Epithelial cell of esophagus (primary cell): ENCODE results near the gene WDR48.
A peak's percentile ranks its signal among the peaks of the same experiment; 100 is the strongest.

Source experiments
- DNase-seq: peaks from one replicate; pipeline ENCODE4 v3.0.0; 2010; ENCODE audit warnings: low read depth
- H3K4me3 ChIP-seq: 2 replicates; pipeline ENCODE4 v1.5.1; 2011; ENCODE audit warnings: mild to moderate bottlenecking, low read length, control low read depth
- TF ChIP-seq, protein P1 (sequence below): IDR thresholded peaks from 2 replicates; pipeline ENCODE4 v1.5.1; 2011; ENCODE audit warnings: low read depth, mild to moderate bottlenecking, low read length, control low read depth, inconsistent platforms; ENCODE audit not compliant: insufficient read depth; ENCODE audit errors: missing control alignments

Gene WDR48

DNA sequence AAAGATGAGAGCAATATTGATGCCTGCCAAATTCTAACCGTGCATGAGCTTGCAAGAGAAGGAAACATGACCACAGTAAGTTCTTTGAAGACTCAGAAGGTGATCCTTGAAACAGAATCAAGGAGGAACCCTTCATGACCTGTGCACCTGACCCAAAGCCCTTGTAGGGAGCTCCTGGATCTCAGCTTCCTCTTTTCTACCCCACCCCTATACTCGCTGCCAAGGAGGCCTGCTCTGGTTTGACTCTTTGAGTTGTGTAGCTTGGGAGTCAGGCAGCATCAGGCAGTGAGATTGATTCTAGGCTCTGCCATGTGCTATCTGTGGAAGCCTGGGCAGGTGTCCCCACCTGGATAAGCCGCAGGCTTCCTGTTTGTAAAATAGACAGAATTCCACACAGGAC is 66.3 kb downstream of the WDR48 start:
- TF ChIP-seq, protein P1, sequence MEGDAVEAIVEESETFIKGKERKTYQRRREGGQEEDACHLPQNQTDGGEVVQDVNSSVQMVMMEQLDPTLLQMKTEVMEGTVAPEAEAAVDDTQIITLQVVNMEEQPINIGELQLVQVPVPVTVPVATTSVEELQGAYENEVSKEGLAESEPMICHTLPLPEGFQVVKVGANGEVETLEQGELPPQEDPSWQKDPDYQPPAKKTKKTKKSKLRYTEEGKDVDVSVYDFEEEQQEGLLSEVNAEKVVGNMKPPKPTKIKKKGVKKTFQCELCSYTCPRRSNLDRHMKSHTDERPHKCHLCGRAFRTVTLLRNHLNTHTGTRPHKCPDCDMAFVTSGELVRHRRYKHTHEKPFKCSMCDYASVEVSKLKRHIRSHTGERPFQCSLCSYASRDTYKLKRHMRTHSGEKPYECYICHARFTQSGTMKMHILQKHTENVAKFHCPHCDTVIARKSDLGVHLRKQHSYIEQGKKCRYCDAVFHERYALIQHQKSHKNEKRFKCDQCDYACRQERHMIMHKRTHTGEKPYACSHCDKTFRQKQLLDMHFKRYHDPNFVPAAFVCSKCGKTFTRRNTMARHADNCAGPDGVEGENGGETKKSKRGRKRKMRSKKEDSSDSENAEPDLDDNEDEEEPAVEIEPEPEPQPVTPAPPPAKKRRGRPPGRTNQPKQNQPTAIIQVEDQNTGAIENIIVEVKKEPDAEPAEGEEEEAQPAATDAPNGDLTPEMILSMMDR, result no peak
- no peak for DNase-seq

DNA sequence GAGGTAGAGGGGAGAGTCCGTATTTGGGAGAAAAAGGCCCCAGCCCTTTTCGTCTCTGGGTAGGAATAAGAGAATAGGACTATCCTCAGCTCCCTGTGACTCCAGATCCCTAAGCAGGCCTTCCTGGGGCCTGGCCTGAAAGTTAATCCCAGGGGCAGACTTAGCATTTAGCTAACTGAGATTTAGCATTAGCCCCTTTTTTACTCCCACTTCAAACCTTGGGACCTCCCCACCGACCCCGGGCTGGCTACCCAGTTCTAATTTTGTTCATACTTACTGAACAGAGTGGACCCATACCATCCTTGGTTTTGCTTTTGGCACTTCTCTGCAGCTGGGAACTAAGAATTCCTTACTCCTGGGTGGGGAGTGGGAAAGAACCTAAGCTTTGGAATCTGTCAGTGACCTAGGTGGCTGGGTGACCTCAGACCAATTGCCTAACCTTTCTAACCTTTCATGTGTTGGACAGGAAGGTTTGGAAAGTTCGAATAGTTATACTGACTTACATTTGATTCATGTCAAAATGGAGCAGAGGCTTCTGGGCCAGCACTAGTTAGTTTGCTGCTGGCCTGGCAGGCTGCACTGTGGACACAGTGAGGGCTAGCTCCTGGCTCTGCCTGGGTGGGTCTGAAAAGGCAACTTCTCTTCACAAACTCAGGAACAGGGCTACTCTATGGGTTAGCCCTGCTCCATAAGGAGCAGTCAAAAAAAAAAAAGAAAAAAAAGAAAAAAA is 67.3 kb downstream of the WDR48 start:
- TF ChIP-seq, protein P1, result no peak
- H3K4me3 ChIP-seq, result no peak overlapping the region
- no peak for DNase-seq

More for the DNA sequence above, 66.3 kb downstream of the WDR48 start:
- no peak overlapping the region for H3K4me3 ChIP-seq

DNA sequence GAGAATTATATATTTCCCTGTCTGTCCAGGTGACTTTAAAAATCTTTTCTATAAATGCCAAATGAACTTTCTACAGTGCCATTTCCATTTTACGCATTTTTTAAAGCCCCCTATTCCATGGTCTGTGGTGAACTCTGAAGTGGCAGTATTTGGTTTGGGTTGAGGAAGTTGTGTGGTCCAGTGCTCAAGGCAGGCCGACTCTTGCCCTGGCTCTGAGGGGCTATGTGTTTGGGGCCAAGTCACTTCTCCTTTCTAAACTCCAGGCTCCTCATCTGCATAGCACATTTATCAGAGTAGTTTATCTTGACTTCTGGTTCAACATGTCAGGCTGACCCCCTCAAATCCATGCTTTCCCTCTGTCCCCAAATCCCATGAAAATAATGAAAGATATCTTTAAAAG is 69.8 kb downstream of the WDR48 start:
- no peak overlapping the region for H3K4me3 ChIP-seq
- TF ChIP-seq, protein P1, result no peak
- DNase-seq, result no peak

DNA sequence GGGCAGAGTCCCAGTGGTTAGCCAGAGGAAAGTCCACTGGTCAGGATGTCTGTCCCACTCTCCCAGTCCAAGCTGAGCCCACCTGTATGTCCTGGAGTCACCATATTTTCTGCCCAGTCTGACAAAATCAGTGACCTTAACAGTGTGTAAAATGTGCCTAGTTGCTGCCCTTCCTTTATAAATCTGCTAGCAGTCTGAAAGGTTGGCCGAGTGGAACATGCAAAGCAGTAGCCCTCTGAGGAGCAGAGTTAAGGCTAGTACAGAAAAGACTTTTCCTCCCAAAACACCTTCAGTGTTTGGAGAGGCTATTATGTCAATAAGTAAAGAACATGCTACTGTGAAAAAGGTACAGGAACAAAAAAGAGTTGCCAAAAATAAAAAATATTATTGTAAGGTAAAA is 71.0 kb downstream of the WDR48 start:
- DNase-seq, result no peak
- TF ChIP-seq, protein P1, result no peak
- no peak overlapping the region for H3K4me3 ChIP-seq

DNA sequence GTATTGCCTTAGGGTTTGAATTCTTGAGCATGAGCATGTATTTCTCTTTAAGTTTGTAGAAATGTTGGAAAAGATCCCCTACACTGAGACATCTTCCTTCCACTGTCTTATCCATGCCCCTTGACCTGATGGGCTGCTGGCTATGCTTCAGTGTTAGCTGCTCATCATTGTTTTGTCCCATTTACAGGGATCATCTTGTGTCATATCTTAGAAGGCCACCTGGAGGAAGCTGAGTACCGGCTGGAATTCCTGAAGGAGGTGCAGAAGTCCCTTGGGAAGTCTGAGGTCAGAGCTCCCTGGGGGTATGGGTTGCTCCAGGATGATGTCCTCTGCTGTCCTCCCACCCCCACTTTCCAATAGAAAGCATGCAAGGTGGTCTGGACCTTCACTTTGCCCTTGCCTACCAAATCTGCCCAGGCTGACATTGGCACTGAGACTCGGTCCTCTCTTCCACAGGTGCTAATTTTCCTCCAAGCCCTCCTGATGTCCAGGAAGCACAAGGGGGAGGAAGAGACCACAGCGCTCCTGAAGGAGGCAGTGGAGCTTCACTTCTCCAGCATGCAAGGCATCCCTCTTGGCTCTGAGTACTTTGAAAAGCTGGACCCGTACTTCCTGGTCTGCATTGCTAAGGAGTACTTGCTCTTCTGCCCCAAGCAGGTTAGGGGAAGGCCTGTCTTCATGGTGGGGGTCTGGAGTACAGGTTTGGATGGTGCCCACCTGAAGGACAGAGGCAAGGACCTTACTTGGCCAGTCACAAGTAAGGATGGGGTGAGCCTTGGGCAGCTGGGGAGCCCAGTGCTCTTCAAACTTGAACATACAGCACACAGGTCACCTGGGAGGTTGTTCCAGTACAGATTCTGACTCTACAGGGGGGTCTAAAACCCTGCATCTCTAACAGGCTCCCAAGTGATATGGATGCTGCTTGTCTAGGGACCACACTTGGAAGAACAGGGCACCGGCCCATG is 73.3 kb downstream of the WDR48 start:
- TF ChIP-seq, protein P1, result peak; percentile 56
- H3K4me3 ChIP-seq, result no peak overlapping the region
- peak; percentile 53 for DNase-seq

DNA sequence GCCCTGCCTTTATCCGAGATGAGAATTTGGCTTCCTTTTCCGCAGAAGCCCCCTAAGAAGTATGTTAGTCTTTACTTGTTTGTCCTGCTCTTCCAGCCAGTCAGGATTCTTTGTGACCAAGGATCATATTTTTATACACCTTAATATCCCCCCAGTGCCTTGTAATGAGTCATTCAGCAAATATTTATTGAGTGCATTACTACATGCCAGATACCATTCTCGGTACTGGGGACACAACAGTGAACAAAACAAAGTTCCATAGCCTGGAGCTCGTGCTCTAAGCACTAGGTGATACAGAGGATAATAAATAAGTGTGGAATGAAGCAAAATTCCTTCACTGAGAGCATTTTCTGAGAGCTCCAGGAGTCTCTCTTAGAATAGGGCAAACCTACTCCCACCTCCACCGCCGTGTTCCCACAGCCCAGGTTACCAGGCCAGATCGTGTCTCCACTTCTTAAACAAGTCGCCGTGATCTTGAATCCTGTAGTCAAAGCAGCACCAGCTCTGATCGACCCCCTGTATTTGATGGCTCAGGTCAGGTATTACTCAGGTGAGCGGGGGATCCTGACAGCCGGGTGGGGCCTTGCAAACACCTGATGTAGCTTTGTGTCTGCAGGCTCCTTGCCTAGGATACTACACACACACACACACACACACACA is 74.2 kb downstream of the WDR48 start:
- TF ChIP-seq, protein P1, result no peak
- H3K4me3 ChIP-seq, result no peak overlapping the region
- peak; percentile 37 for DNase-seq
